LoVo (cell line): ENCODE data around the gene EPHB1.
"Not testable (repeated sequence)": the region's sequence is repeated elsewhere in the genome, so short reads cannot be mapped to it uniquely, and the experiment has no call there.

Experiments used
- DNase-seq: peaks from one replicate; pipeline ENCODE4 v3.0.0-alpha.2; 2016; ENCODE audit warnings: low spot score

The EPHB1 gene

GRCh38 chr3:135084976-135085375, 289.9 kb downstream of the EPHB1 start:
- no peak for DNase-seq

GRCh38 chr3:135085652-135086436, 290.8 kb downstream of the EPHB1 start:
- no peak for DNase-seq

DNA sequence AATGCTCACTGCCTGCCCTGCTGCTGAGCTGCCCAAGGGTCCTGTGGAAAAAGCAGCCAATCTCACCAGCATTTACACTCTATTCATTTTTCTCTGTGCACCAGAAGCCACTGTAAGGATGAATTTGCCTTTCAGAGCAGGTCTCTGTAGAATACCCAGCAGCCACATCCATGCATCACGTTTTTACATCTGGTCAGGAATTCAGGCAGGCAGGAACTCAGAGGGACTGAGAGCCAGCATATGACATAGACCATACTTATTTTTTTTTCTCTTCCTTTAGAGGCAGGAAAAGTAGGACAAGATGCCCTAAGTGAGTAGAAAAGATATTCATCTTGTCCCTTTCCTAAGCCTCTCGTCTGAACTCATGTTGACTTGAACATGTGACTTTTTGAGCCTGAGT, 292.7 kb downstream of the EPHB1 start:
- DNase-seq, result no peak

DNA sequence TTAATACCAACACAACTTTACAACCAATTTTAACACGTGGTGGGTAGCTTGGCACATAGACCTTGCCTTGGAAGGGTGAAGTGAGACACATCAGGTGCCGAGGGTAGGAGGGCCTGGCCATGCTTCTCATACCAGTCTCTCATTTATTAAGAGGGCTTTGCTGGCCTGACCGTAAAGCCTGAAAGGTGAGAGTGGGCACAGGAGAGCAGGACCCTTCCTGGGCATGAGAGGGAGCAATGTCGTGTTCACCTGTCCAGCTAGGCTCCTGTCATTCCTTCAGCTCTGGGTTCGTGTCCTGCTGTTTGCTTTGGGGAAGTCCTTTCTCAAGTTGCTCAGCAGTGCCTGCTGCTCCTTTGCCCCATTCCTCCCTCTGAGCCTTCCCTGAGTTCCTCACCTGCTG, 294.4 kb downstream of the EPHB1 start:
- no peak for DNase-seq

GRCh38 chr3:135090020-135090717, 295.1 kb downstream of the EPHB1 start:
- no peak for DNase-seq

DNA sequence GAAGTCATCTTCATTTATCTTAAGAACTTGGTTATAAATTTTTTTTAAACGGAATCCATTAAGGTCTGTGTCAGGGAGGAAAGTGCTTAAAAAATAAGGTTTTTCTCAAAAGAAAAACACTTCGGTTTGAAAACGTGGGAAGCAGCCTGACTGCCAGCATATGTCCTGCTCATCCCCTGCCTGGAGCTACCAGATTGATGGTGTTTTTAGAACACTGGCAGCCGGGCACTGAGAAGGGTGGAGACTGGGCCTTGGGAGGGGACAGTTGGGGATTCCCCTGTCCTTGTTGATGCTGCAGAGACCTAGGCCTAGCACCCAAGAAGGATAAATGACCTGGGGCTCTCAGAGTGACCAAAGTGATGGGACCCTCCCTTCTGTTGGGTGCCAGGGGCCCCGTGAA, 296.9 kb downstream of the EPHB1 start:
- DNase-seq, result no peak

DNA sequence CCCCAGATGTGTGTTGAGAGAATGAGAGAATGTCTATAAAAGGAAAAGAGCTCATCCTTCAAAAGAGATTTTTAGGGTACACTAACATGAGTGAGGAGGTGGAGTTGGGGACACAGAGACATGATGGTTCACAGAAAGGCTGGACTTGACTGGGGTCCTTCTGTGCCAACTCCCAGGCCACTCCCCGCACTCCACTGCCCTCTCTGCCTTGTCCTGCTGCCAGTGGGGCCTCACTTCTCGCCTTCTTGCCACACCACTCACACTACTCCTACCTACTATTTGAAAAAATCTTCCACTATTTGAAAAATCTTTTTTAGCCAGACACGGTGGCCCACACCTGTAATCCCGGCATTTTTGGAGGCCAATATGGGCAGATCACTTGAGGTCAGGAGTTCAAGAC, 298.1 kb downstream of the EPHB1 start:
- DNase-seq, result no peak

- no peak for DNase-seq
Observed at GRCh38 chr3:135097276-135097946, 302.4 kb downstream of the EPHB1 start.

GRCh38 chr3:135099734-135100355, 304.8 kb downstream of the EPHB1 start:
- DNase-seq, result no peak

DNA sequence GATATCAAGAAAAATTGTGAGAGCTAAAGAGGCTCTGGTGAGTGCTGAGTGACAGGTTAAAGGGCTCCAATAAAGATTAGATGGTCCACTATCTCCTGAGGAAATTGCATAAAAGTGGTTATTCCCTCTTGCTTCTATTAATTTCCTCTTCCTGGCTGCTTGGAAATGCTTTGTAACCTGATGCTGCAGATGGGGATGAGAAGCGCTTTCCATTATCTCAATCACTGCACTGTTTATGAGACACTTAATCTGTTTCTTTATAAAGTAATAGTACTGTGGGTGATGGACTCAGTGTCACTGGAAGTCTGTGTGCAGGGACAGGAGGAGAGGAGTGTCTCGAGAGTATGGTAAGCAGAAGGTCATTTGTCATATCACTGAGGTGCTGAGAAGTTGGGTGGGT, 305.3 kb downstream of the EPHB1 start:
- no peak for DNase-seq

GRCh38 chr3:135103917-135104316, 308.9 kb downstream of the EPHB1 start:
- no peak for DNase-seq

DNA sequence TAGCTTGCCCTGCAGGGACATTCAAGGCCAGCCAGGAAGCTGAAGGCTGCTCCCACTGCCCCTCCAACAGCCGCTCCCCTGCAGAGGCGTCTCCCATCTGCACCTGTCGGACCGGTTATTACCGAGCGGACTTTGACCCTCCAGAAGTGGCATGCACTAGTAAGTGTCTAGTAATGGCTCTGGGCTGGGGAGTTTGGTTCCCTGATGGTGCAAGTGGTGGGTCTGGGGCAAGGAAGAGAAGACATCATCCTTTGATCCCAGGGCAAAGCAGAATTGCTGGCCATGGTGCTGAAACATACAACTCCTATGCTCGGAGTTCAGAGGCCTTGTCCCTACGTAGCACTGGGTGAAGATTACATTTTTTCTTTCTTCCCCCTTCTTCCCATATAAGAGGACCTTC, 311.4 kb downstream of the EPHB1 start:
- peak; percentile 76 for DNase-seq

DNA sequence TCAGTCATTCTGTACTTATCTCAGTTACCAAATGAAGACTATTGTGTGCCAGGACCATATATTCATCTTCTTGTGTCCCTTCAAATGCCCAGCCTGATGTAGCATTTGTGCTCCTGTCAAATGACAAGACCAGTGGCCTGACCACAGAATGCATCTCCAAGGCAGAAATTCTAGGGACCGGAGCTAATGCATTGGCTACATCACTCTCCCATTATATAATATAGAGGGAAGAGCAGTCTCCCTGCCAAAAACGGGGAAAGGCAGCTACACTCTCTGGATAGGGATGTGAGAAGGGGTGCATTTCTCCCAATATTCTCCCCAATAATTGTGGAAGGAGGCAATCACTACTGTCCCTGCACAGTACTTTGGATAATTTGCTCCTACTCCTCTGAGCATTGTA, 312.0 kb downstream of the EPHB1 start:
- no peak for DNase-seq

GRCh38 chr3:135109681-135110080, 314.6 kb downstream of the EPHB1 start:
- DNase-seq, result no peak

GRCh38 chr3:135114551-135114950, 319.5 kb downstream of the EPHB1 start:
- not testable (repeated sequence) for DNase-seq

GRCh38 chr3:135117977-135118376, 322.9 kb downstream of the EPHB1 start:
- no peak for DNase-seq

GRCh38 chr3:135118792-135119191, 323.7 kb downstream of the EPHB1 start:
- no peak for DNase-seq

DNA sequence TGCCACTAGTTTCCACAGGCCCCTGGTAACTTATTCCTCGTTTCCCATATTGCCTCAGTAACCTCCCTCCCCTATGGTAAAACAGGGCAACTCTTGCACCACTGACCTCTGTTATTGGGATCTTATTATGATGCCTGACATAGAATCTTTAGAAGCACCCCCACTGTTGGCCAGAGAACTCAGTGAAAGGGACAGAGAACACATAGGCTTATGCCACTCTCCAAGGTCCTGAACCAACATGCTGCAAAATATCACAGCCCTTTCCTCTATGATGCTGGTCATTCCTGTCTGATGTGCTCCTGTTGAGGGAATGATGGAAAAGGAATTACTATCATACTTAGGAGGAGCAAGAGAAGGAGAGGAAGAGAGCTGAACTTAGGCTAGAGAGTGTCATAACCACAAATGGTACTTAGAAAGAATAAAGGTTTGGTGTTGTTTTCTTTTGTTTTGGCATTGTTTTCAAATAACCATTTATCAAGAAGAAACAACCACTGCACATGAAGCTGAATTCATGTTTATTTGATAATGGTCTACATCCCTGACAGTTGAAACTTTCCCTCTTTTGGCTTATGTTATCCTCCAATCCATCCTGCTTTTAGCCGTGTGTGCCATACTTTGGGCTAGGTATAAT, 330.2 kb downstream of the EPHB1 start:
- DNase-seq, result peak; percentile 23

DNA sequence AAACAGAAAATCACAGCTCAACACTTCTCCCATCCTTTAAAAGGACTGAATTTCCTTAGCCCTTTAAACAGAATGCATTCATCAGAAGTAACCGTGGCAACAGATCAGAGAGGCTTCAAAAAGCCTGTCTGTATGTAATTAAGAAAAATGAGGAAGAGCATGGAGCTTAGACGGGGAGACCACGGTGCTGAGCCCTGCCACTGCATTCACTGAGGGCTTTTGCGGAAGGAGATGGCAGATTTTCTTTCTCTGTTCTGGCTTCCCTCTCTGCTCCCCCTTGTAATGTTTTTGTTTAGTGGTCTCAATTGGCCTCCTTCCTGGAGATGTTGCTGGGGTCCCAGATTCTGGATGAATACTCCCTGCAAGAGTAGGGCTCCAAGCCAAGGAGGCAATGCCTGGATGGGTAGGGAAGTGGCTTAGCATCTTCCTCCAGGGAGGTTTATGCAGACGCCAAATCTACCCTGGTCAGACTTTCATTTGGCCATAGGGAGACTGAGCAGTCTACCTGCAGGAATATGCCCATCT, 332.9 kb downstream of the EPHB1 start:
- no peak for DNase-seq

DNA sequence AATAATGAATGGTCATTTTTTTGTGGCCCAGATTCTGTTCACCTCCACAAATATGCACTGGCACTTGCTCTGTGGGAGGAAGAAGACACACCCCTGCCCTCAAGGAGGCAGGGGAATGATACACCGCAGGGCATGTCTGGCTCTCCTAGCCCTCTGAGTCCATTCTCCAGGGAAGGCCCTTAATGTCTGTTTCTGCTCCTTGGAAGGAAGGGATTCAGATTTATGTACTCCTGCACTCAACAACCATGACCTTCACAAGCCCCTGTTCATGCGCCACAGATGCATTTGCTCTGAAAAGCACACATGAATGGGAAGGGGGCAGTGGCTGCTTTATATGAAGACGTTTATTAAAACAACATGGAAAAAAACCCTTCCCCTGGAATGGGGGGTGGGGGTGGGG, 333.8 kb downstream of the EPHB1 start:
- DNase-seq, result no peak

- DNase-seq, result no peak
Observed at GRCh38 chr3:135131290-135131689, 336.2 kb downstream of the EPHB1 start.
